BJ (cell line): Measurements from ENCODE around the gene GFRA4. TPM values are rescaled to one million over a fixed set of nuclear protein-coding genes. Genes with fewer than 3 reads are reported as not detected.
"Not testable (repeated sequence)": the region's sequence is repeated elsewhere in the genome, so short reads cannot be mapped to it uniquely, and the experiment has no call there.

ENCODE experiments used
- CTCF ChIA-PET: fragments of 350-600 bp; formaldehyde crosslinking; extraction: SDS; loops from one replicate; lab custom pipeline; 2021; ENCODE audit warnings: antibody characterized with exemption, inconsistent platforms; lab: Yijun Ruan, JAX
- POLR2A ChIA-PET: fragments of 300-600 bp; sonication (Branson Sonifier 250); formaldehyde crosslinking; extraction: SDS; loops from one replicate; lab custom pipeline; 2021; ENCODE audit warnings: antibody characterized with exemption; lab: Charles Lee
- DNase-seq: peaks from one replicate; pipeline ENCODE4 v3.0.0-alpha.2; 2011; ENCODE audit warnings: low read depth
- H3K27me3 ChIP-seq: 2 replicates; pipeline ENCODE4 v1.6.0; 2011; ENCODE audit warnings: low read length; ENCODE audit not compliant: control insufficient read depth, insufficient read depth
- H3K36me3 ChIP-seq: 2 replicates; pipeline ENCODE4 v1.5.1; 2011; ENCODE audit warnings: low read length; ENCODE audit not compliant: control insufficient read depth, insufficient read depth
- H3K4me3 ChIP-seq: 2 replicates; pipeline ENCODE4 v1.5.1; 2011; ENCODE audit warnings: low read depth, mild to moderate bottlenecking, control low read depth, low read length
- polyA plus RNA-seq: library from polyadenylated mRNA; depleted of rRNA; stranded (reverse); fragments of >200 nt; gene quantifications from 2 replicates; pipeline ENCODE4 v1.2.3, GENCODE V29; 2011
- TF ChIP-seq, protein P1 (sequence below): IDR thresholded peaks from 2 replicates; pipeline ENCODE4 v1.5.1; 2011; ENCODE audit warnings: low read depth, mild to moderate bottlenecking, control low read depth, inconsistent platforms, low read length, moderate library complexity; ENCODE audit not compliant: insufficient read depth

Gene GFRA4
- polyA plus RNA-seq, 1 experiment = not detected

DNA sequence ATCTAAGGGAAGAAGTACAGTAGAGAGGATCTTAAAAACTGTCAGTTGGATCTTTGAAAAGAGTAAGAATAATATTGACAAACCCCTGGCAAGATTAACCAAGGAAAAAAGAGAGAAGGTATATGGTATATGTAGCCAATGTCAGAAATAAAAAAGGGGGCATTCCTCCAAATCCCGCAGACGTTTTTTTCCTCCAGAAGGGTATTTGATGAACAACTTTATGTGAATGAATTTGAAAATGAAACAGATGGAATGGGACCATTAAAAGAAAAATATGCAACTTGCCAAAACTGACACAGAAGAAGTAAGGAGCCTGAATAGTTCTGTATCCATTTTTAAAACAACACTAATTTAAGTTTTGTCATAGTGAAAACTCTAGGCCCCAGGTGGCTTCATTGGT is 35.7 kb downstream of the GFRA4 start:
- Histone ChIP-seq H3K4me3 (no peak overlapping the region), H3K27me3 (no peaks in the 10 kb centered on the region), H3K36me3 (peaks cover 5% of the 10 kb centered on the region; the same call in 1 of the 2 replicates)
- DNase-seq = no peak
- ChIA-PET CTCF (no interaction called here), POLR2A (no interaction called here)
- TF ChIP-seq, protein P1, sequence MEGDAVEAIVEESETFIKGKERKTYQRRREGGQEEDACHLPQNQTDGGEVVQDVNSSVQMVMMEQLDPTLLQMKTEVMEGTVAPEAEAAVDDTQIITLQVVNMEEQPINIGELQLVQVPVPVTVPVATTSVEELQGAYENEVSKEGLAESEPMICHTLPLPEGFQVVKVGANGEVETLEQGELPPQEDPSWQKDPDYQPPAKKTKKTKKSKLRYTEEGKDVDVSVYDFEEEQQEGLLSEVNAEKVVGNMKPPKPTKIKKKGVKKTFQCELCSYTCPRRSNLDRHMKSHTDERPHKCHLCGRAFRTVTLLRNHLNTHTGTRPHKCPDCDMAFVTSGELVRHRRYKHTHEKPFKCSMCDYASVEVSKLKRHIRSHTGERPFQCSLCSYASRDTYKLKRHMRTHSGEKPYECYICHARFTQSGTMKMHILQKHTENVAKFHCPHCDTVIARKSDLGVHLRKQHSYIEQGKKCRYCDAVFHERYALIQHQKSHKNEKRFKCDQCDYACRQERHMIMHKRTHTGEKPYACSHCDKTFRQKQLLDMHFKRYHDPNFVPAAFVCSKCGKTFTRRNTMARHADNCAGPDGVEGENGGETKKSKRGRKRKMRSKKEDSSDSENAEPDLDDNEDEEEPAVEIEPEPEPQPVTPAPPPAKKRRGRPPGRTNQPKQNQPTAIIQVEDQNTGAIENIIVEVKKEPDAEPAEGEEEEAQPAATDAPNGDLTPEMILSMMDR = no peak

DNA sequence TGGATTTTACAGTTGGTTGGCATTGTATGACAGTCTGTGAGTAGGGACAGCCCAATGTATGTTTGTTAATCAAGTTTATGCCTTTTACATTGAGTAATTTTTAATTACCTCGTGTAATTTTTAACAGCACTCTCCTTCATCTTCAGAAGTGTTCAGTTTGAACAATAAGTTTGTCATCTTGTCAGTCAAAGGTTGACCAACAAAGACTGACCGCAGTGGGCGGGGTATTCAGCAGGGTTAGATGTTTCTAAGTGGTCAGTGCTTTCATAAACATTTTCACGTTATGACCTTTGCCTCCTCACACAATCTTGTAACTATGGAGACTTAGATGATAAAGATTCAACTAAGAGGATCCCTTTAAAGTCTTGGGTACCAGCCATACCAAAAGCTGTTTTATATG is 40.8 kb downstream of the GFRA4 start:
- H3K36me3 ChIP-seq = peaks cover 1% of the 10 kb centered on the region; the same call in 1 of the 2 replicates
- no peak overlapping the region for H3K4me3 ChIP-seq
- no peak for DNase-seq
- POLR2A ChIA-PET = no interaction called here
- TF ChIP-seq, protein P1 = no peak
- CTCF ChIA-PET = no interaction called here
- H3K27me3 ChIP-seq = no peaks in the 10 kb centered on the region

DNA sequence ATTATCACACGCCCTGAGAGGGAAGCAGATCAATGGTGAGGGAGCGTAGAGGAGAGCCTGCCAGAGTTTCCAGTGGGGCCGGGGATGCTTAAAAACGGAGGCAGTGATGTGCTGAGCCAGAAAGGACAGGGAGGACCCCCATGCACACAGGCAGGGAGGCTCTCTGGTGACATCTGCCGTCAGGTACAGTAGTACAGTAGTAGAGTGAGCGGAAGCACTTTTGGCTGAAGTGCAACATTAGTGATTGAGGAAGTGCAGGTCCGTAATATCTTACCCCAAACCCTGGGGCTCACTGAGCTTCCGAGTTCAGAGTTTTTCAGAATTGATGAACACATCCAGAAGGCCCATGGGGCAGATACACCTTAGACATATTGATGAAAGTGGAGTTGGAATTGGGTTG is 42.1 kb downstream of the GFRA4 start:
- Histone ChIP-seq H3K27me3 (no peaks in the 10 kb centered on the region), H3K36me3 (peaks cover 1% of the 10 kb centered on the region; the same call in 1 of the 2 replicates), H3K4me3 (no peak overlapping the region)
- DNase-seq = no peak
- POLR2A ChIA-PET = no interaction called here
- TF ChIP-seq, protein P1 = no peak
- CTCF ChIA-PET = no interaction called here

DNA sequence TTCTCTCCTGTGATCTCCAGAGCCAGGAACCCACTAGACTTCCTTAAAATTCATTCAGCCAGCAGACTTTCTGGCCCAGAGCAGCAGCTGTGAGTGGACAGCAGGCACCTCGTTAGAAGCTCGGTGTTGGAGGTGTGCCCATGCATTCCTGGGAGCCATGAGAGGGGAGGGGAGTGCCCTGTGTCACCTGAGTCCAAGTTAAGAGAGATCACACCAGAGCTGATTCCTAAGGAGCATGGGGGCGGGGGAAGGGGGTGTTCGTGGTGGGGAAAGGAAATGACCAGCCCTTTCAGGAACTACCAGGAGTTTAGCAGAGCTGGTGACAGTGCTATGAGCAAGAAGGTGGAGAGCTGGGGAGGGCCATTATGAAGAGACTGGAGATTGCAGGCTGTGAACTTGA is 46.9 kb downstream of the GFRA4 start:
- DNase-seq = peak; percentile 14
- H3K36me3 ChIP-seq = peaks cover 1% of the 10 kb centered on the region
- TF ChIP-seq, protein P1 = no peak
- ChIA-PET CTCF (interaction anchor here (1.8 kb wide), 1 partner anchor 10 kb away, joined by 3 read pairs; no protein-coding TSS in a partner anchor), POLR2A (no interaction called here)
- H3K4me3 ChIP-seq = no peak overlapping the region
- no peaks in the 10 kb centered on the region for H3K27me3 ChIP-seq

DNA sequence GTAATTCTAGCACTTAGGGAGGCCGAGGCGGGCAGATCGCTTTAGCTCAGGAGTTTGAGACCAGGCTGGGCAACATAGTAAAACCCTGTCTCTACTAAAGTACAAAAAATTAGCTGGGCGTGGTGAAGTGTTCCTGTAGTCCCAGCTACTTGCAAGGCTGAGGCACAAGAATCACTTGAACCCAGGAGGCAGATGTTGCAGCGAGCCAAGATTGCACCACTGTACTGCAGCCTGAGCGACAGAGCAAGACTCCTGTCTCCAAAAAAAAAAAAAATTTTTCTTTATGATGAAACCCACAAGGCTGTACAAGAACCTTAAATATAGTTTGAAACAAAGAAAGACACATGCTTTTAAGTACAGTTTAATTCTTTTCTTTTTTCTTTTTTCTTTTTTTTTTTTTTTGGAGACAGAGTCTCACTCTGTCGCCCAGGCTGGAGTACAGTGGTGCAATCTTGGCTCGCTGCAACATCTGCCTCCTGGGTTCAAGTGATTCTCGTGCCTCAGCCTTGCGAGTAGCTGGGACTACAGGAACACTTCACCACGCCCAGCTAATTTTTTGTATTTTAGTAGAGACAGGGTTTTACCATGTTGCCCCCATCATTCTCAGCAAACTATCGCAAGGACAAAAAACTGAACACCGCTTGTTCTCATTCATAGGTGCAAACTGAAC is 47.9 kb downstream of the GFRA4 start:
- H3K36me3 ChIP-seq, POLR2A ChIA-PET, H3K4me3 ChIP-seq, H3K27me3 ChIP-seq, DNase-seq: not testable (repeated sequence)
- CTCF ChIA-PET = interaction anchor here (1.8 kb wide), 1 partner anchor 9 kb away, joined by 3 read pairs; no protein-coding TSS in a partner anchor

DNA sequence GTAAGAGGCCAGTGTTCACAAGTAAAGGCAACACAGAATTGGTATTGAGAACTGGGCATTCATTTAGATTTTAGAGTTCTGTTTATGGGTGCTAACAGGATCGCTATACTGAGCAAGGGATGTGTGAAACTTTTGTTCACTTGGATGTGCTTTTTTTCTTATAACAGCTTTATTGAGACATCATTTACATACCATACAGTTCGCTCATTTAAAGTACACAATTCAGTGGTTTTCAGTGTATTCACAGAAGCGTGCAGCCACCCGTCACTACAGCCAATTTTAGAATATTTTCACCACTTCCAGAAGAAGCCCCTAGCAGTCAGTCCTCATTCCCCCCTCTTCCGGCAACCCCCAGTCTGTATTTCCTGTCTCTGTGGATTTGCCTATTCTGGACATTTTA is 48.7 kb downstream of the GFRA4 start:
- POLR2A ChIA-PET = interaction anchor here (0.6 kb wide), 1 partner anchor 208 kb away, joined by 7 read pairs; no protein-coding TSS in a partner anchor

More for the DNA sequence above, 48.7 kb downstream of the GFRA4 start:
- Histone ChIP-seq H3K36me3 (peaks cover 1% of the 10 kb centered on the region), H3K27me3 (no peaks in the 10 kb centered on the region), H3K4me3 (peak overlapping the region; percentile 1; the same call in 1 of the 2 replicates)
- TF ChIP-seq, protein P1 = no peak
- DNase-seq = no peak
- CTCF ChIA-PET = interaction anchor here (0.8 to 1.8 kb wide), 3 partner anchors 8 to 97 kb away, joined by 3 to 5 read pairs (median 4); no protein-coding TSS in a partner anchor
